ENCODE results near the gene RINT1. TPM values are rescaled to one million over a fixed set of nuclear protein-coding genes. Genes with fewer than 3 reads are reported as not detected.
"Not testable (repeated sequence)": the region's sequence is repeated elsewhere in the genome, so short reads cannot be mapped to it uniquely, and the experiment has no call there.

The RINT1 gene
- total RNA-seq, 2 donors from 2014 or later: 12.9 to 17.6 TPM

DNA sequence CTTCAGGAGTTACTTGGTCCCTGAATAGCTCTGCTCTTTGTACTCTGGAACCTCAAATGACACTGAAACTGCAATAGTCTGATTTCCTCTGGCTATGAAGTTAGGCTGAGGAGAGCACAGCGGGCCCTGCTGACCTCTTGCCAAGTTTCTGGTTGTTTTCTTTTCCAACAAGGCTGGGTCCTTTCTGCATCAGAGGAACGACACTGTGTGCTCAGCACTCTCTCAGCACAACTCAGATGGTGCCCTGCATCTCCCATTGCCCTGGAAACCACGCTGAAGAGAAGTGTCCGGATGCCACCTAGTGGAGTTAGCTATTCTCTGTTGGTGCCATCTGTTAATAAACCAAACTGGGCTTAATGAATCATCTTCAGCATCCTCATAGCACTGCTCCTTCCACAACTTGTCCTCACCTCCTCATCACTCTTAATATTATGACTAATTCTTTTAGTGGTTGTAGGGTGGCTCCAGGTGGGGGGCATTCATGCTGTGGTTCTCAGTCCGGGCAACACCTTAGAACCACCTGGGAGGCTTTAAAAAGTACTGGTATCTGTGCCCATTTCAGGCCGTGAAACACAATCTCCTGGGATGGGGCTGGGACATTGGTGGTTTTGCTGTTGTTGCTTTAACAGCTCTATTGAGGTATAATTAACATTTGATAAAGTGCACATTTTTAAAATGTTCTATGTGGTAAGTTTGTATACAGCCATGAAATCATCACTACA lies 57.5 kb downstream of the RINT1 start:
- DNase-seq (peak; percentile 31 to 32), ATAC-seq (peak; percentile 92)
- intact Hi-C loops (cut with DNase I, micrococcal nuclease): no loop called here

DNA sequence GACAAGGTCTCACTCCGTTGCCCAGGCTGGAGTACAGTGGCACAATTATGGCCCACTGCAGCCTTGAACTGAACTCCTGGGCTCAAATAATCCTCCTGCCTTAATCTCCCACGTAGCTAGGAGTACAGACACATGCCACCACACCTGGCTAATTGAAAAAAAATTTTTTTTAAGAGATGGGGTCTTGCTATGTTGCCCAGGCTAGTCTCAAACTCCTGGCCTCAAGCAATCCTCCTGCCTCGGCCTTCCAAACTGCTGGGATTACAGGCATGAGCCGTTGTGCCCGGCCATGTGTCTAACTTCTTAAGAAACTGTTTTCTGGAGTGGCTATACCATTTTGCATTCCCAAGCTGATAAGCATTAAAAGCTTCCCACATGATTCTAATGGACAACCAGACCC lies 58.8 kb downstream of the RINT1 start:
- ATAC-seq (no peak), DNase-seq (no peak)
- intact Hi-C loops (cut with DNase I, micrococcal nuclease): no loop called here

DNA sequence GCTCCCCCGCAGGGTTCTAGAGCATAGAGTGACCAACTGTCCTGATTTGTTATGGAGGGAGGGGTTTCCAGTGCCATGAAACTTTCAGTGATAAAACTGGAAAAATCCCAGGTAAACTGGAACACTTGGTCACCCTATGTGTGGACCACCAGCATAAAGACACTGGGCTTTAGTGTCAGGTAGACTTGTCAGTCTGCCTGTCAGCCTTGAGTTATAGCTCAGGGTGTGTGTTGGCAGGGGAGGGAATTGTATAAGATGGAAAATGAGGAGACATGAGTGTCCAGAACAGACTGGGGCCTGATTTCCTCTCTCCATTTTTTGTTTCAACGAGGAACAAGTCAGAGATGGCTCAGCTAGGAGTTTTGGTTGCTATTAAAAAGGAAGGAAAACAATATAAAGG lies 59.5 kb downstream of the RINT1 start:
- intact Hi-C loops (cut with DNase I, micrococcal nuclease): no loop called here
- ATAC-seq: no peak
- no peak for DNase-seq

GRCh38 chr7:105594034-105594433 lies 62.0 kb downstream of the RINT1 start:
- intact Hi-C loops (cut with DNase I, micrococcal nuclease): no loop called here
- ATAC-seq (no peak), DNase-seq (no peak)

DNA sequence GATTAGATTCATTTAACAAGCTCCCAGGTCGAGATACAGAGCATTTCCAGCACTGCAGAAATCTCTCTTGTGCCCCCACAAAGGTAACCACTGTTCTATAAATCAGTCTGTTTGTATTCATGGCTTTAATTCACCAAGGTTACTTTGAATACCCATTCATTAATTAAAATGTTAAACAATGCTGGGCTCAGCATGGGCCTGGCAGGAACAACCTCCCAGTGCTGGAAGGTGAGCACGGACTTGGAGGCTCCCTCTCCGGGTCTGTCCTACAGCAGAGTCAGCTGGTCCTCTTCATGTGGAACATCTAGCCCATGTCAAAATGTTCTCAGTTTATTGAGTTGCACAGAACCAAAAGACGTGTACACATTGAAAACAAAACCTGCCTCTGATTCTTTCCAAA lies 64.9 kb downstream of the RINT1 start:
- ATAC-seq (no peak), DNase-seq (no peak)
- intact Hi-C loops (cut with DNase I, micrococcal nuclease): no loop called here

GRCh38 chr7:105599080-105599479 lies 67.1 kb downstream of the RINT1 start:
- intact Hi-C loops (cut with DNase I, micrococcal nuclease); DNase-seq; ATAC-seq: not testable (repeated sequence)

DNA sequence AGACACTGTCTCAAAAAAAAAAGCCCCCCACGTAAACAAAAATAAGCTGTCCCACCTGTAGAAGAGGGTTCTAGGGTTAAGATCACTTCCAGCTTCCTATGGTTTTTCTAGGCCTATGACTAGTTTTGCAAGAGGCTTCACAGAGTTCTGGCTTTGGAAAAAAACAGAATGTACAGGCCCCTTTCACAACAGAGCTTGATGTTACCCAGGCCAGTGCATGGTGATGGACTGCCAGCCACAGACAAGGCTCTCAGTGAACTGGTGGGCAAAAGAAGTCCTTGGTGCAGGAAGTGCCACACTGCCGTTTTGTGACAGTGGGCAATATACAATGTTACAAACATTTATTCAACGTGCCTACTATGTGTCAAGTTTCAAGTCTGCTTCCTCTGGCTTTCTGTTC lies 67.5 kb downstream of the RINT1 start:
- intact Hi-C loops (cut with DNase I, micrococcal nuclease): no loop called here
- DNase-seq (no peak), ATAC-seq (no peak)

DNA sequence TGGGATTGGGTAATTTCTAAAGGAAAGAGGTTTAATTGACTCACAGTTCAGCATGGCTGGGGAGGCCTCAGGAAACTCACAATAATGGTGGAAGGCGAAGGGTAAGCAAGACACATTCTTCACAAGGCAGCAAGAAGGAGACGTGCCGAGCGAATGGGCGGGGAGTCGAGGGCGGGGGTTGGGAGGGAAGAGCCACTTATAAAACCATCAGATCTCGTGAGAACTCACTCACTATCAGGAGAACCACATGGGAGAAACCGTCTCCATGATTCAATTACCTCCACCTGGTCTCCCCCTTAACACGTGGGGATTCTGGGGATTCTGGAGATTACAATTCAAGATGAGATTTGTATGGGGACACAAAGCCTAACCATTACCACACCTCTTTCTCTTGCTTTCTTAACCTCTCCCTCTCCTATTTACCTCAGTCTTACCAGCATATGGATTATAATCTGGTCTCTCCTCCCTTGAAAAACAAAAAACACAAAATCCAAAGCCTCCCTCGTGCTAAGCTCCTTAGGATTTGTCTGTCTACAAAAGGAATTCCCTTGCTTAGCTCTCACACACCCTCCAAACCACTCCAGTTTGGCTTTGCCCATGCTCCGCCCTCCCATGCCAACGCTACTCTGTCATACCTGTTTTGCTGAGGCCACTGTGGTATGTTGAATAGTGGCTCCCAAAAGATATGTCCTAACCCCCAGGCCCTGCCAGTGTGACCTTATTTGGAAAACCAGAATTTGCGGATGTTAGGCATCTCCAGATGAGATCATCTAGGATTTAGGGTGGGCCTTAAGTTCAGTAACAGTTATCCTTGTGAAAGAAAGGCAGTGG lies 68.9 kb downstream of the RINT1 start:
- intact Hi-C loops (cut with DNase I, micrococcal nuclease): no loop called here
- no peak for ATAC-seq
- DNase-seq: no peak

DNA sequence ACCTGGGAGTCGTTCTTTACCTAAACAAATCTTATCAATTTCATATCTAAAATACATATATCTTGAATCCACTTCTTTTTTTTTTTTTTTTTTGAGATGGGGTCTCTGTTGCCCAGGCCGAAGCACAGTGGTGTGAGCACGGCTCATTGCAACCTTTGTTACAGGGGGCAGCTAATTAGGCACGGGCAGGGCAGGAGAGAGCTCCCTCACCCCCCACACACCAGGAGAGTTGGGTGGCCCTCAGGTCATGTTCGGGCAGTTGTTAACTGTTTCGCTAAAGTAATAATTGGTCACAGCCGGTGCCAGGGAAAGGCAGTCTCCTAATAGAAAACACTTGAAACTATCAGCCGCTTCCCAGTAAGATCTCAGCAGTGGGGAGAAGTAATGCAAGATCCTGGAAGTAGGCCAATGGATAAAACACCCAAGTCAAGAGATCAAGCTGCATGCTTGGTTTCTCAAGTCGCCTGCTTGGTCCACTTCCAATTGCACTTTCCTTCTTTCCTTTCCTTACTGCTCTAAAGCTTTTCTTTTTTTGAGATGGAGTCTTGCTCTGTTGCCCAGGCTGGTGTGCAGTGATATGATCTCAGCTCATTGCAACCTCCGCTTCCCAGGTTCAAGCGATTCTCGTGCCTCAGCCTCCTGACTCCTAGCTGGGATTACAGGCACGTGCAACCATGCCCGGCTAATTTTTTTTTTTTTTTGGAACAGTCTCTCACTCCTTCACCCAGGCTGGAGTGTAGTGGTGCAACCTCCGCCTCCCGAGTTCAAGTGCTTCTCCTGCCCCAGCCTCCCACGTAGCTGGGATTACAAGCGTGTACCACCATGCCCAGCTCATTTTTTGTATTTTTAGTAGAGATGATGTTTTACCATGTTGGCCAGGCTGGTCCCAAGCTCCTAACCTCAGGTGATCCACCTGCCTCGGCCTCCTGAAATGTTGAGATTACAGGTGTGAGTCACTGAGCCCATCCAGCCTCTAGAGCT lies 70.6 kb downstream of the RINT1 start:
- ATAC-seq: no peak
- no peak for DNase-seq
- intact Hi-C loops (cut with DNase I, micrococcal nuclease): no loop called here

DNA sequence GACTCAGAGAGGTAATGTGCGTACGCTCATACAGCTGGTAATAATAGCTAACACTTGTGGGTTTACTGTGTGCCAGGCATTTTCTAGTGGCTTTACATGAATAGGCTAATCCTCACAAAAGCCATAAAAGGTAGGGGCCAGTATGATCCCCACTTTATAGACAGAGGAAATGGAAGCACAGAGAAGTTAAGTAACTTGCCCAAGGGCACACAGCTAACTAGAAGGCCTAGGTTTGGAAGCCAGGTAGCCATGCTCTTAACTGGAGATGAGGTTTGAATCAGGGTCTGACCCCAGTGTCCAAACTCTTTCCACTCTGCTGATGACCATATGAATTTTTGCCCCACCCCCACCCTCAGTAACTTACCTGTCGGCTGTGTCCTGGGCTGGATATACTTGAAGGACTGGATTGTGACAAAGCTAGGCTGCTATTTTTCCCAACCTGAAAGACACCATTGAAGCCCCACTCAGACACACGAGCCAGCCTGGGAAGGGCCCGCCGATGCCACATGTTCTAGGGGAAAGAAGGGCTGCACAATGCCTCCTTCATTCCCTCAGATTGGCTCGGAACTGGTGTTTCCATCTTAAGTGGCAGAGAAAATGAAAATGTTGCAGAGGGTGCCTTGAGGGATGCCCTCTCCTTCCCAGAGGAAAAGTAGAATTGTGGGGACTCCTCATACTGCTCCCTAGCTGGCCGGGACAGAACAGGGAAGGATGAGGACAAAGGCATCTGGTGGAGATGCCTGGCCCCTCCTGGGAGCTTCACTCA lies 78.3 kb downstream of the RINT1 start:
- no peak for ATAC-seq
- no peak for DNase-seq
- intact Hi-C loops (cut with DNase I, micrococcal nuclease): no loop called here

DNA sequence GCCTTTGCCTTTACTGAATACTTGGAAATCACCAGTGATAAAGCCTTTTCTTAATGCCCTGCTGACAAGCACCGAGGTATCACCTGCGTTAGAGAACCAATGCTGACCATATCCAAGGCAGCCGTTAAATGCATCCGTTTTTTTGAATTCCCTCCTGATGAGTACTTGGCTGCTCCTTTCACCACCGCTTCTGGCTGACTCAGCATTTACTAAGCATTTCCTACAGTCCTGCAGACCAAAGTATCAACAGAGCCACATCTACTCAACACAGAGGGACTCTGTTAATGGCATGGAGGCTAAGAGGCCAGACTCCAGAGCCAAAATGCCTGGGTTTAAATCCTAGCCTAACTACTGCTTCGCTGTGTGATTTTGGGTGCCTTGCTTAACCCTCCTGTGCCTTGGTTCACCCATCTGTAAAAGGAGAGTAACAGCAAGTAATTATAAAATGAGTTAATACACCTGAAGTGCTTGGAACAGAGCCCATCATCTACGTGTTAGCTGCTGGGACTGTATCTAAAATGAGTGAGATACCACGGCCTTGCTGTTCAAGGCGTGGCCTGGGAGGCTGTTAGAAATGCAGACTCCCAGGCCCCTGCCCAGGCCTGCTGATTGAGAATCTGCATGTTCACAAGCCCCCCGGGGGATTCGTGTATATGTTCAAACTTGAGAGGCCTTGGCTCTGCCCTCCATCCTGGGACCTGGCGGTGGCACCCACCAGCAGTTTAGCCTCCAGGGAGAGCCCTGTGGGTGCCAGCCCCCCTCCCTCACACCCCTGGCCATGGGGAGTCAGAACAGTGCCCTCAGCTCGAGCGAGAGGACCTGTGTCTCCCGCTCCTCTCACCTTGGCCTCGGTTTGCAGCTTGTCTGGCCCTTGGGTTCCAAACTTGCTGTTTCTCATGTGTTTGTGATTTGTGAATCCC lies 80.1 kb downstream of the RINT1 start:
- no peak for ATAC-seq
- intact Hi-C loops (cut with DNase I, micrococcal nuclease): no loop called here

DNA sequence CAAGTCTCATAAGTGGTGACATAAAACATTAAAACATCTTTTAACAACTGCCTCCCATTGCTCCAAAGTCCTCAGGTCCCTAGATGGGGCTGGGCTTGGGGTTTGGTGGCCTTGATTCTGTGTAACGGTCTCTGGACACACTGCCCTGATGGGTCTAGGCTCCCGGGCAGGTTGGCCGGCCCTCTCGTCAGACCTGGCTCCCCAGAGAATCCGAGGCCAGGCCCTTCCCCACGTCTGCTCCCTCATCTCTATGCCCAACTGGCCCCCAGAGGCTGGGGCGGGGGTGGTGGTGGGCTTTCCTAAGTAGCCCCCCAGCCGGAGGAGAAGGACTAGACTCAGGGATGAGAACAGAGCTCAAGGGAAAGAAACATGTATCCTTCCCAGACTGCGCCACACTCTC lies 80.8 kb downstream of the RINT1 start:
- DNase-seq: no peak
- no peak for ATAC-seq
- intact Hi-C loops (cut with DNase I, micrococcal nuclease): no loop called here

More for the DNA sequence above, 80.1 kb downstream of the RINT1 start:
- no peak for DNase-seq

DNA sequence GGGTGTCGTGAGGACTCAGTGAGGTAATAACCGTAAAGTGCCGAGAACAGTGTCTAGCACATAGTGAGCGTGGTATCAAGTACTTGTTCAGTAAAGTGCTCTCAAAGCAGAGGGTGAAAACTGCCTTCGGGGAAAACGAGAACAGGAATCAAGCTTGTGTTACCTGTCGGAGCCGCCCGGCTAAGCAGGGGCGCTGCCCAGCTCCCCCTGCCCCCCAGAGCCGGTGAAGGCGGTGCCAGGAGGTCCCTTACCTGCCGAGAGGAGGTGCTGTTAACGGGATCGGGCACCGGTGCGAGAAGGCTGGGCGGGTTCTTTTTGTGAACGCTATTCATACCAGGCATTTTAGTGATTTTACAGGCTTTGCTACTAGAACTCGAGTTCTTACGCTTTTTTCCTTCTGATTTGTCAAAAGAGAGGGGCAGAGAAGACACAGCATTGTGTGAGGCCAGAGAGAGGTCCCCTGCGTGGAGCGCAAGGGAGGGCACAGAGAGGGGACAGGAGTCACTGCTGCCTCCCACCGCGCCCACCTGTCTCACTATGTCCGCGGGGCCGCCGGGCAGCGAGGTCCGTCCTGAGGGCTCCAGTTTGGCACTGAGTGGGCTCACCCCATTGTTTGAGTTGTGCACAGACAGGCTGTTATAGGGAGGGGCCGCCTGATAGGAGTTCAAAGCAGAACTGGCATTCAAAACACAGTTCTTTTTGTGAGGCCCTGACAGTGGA lies 81.8 kb downstream of the RINT1 start:
- DNase-seq (no peak), ATAC-seq (no peak)
- intact Hi-C loops (cut with DNase I, micrococcal nuclease): no loop called here

GRCh38 chr7:105614341-105614840 lies 82.4 kb downstream of the RINT1 start:
- DNase-seq (no peak), ATAC-seq (no peak)
- intact Hi-C loops (cut with DNase I, micrococcal nuclease): no loop called here
